Karpas-422 (cell line): Measurements from ENCODE around the gene LILRA6. TPM values are rescaled to one million over a fixed set of nuclear protein-coding genes. Genes with fewer than 3 reads are reported as not detected.
"Not testable (repeated sequence)": the region's sequence is repeated elsewhere in the genome, so short reads cannot be mapped to it uniquely, and the experiment has no call there.

Experiments used
- DNase-seq: peaks from one replicate; pipeline ENCODE4 v3.0.0-alpha.2; 2015
- H2AFZ ChIP-seq: fragments of 200-600 bp; sonication (generic); 2 replicates; pipeline ENCODE4 v1.6.1; 2014; ENCODE audit warnings: antibody characterized with exemption, low read length, mixed read lengths
- H3K27ac ChIP-seq: fragments of 200-600 bp; sonication (generic); 2 replicates; pipeline ENCODE4 v1.5.1; 2014; ENCODE audit warnings: mild to moderate bottlenecking, low read length, moderate library complexity
- H3K27me3 ChIP-seq: fragments of 200-600 bp; sonication (generic); 2 replicates; pipeline ENCODE4 v1.6.1; 2014; ENCODE audit warnings: low read length, mixed read lengths
- H3K36me3 ChIP-seq: fragments of 200-600 bp; sonication (generic); 2 replicates; pipeline ENCODE4 v1.6.1; 2014; ENCODE audit warnings: low read length, mixed read lengths; ENCODE audit not compliant: insufficient read depth
- H3K4me1 ChIP-seq: fragments of 200-600 bp; sonication (generic); 2 replicates; pipeline ENCODE4 v1.6.1; 2014; ENCODE audit warnings: mild to moderate bottlenecking, low read length, mixed read lengths
- H3K4me2 ChIP-seq: fragments of 200-600 bp; sonication (generic); 2 replicates; pipeline ENCODE4 v1.6.1; 2014; ENCODE audit warnings: low read length, low read depth, mild to moderate bottlenecking; ENCODE audit not compliant: poor library complexity, severe bottlenecking
- H3K4me3 ChIP-seq: fragments of 200-600 bp; sonication (generic); 2 replicates; pipeline ENCODE4 v1.5.1; 2014; ENCODE audit warnings: mild to moderate bottlenecking, antibody characterized with exemption, low read length, mixed read lengths
- H3K79me2 ChIP-seq: fragments of 200-600 bp; sonication (generic); 2 replicates; pipeline ENCODE4 v1.6.1; 2014; ENCODE audit warnings: mild to moderate bottlenecking, low read length, mixed read lengths
- H3K9ac ChIP-seq: fragments of 200-600 bp; sonication (generic); 2 replicates; pipeline ENCODE4 v1.6.0; 2014; ENCODE audit warnings: low read length
- H3K9me2 ChIP-seq: fragments of 200-600 bp; sonication (generic), shearing (Covaris generic); replicated peaks from 2 replicates; pipeline ENCODE4 v1.6.0; 2014; ENCODE audit warnings: mild to moderate bottlenecking, low read length, moderate library complexity; ENCODE audit not compliant: insufficient read depth
- H3K9me3 ChIP-seq: fragments of 300-700, 200-600 bp; sonication (generic); 2 replicates; pipeline ENCODE4 v1.6.1; 2014; ENCODE audit warnings: low read length, mixed read lengths
- H4K20me1 ChIP-seq: fragments of 200-600 bp; sonication (generic); 2 replicates; pipeline ENCODE4 v1.6.1; 2014; ENCODE audit warnings: mild to moderate bottlenecking, antibody characterized with exemption, low read length, low read depth; ENCODE audit not compliant: insufficient read depth
- total RNA-seq: library from RNA; depleted of rRNA; stranded (reverse); fragments of >200 nt; shearing (Covaris generic); gene quantifications from 2 replicates; pipeline ENCODE4 v1.2.3, GENCODE V29; 2014; ENCODE audit warnings: low replicate concordance

Gene LILRA6
- total RNA-seq, 1 experiment from 2014 or later = not detected

- H3K27me3 ChIP-seq, H3K9me2 ChIP-seq, H4K20me1 ChIP-seq, H2AFZ ChIP-seq, H3K27ac ChIP-seq, H3K4me3 ChIP-seq, H3K9me3 ChIP-seq, H3K9ac ChIP-seq, DNase-seq, H3K4me2 ChIP-seq: not testable (repeated sequence)
- peaks cover 23% of the 10 kb centered on the region for H3K79me2 ChIP-seq
- H3K4me1 ChIP-seq = peaks cover 17% of the 10 kb centered on the region
- H3K36me3 ChIP-seq = peaks cover 13% of the 10 kb centered on the region; the same call in 1 of the 2 replicates
Observed at GRCh38 chr19:54194463-54194862, 48.1 kb downstream of the LILRA6 start.

- DNase-seq = no peak
- H3K79me2 ChIP-seq = peaks cover 34% of the 10 kb centered on the region
- no peaks in the 10 kb centered on the region for H3K9me3 ChIP-seq
- no peak overlapping the region for H3K4me2 ChIP-seq
- peaks cover 13% of the 10 kb centered on the region; the same call in 1 of the 2 replicates for H3K36me3 ChIP-seq
- H2AFZ ChIP-seq = no peak overlapping the region
- no peaks in the 10 kb centered on the region for H3K9me2 ChIP-seq
- H3K9ac ChIP-seq = 0 out of 2 replicates have a peak overlapping the region, but pooled peaks have one; percentile 15
- H3K27ac ChIP-seq = no peak overlapping the region
- no peaks in the 10 kb centered on the region for H4K20me1 ChIP-seq
- peaks cover 20% of the 10 kb centered on the region for H3K4me1 ChIP-seq
- no peaks in the 10 kb centered on the region for H3K27me3 ChIP-seq
- H3K4me3 ChIP-seq = no peak overlapping the region
Observed at GRCh38 chr19:54193011-54193410, 49.6 kb downstream of the LILRA6 start.

- Histone ChIP-seq H3K27ac (peak overlapping the region; percentile 83), H3K9me3 (no peaks in the 10 kb centered on the region), H3K36me3 (peaks cover 17% of the 10 kb centered on the region; the same call in 1 of the 2 replicates), H3K4me3 (peak overlapping the region; percentile 73), H2AFZ (peak overlapping the region; percentile 38; the same call in 1 of the 2 replicates), H3K4me1 (peaks cover 22% of the 10 kb centered on the region), H3K9ac (peak overlapping the region; percentile 87), H4K20me1 (no peaks in the 10 kb centered on the region), H3K27me3 (no peaks in the 10 kb centered on the region), H3K9me2 (no peaks in the 10 kb centered on the region), H3K79me2 (peaks cover 44% of the 10 kb centered on the region), H3K4me2 (peak overlapping the region; percentile 76)
- no peak for DNase-seq
Observed at GRCh38 chr19:54191811-54192453, 50.7 kb downstream of the LILRA6 start.

- Histone ChIP-seq H4K20me1 (no peaks in the 10 kb centered on the region), H3K9me3 (no peaks in the 10 kb centered on the region), H3K9ac (peak within 1 kb of the TSS; percentile 87), H3K79me2 (peaks cover 47% of the 10 kb centered on the region), H2AFZ (peak within 1 kb of the TSS; percentile 95), H3K4me1 (peaks cover 22% of the 10 kb centered on the region), H3K4me3 (peak within 1 kb of the TSS; percentile 73), H3K27ac (peak within 1 kb of the TSS; percentile 83), H3K9me2 (no peaks in the 10 kb centered on the region), H3K27me3 (no peaks in the 10 kb centered on the region), H3K4me2 (peak within 1 kb of the TSS; percentile 76), H3K36me3 (peaks cover 17% of the 10 kb centered on the region; the same call in 1 of the 2 replicates)
- DNase-seq = peak; percentile 97
Observed at GRCh38 chr19:54191011-54191810, 51.4 kb downstream of the LILRA6 start, which contains the start of gene TSEN34. Gene TSEN34 (plus strand): TSS chr19:54191308. CDS start chr19:54191365, 57 bp downstream.

- Histone ChIP-seq H3K4me1 (peaks cover 22% of the 10 kb centered on the region), H3K36me3 (peaks cover 17% of the 10 kb centered on the region; the same call in 1 of the 2 replicates), H3K9ac (peak overlapping the region; percentile 87), H3K79me2 (peaks cover 47% of the 10 kb centered on the region), H4K20me1 (no peaks in the 10 kb centered on the region), H2AFZ (peak overlapping the region; percentile 95), H3K27ac (peak overlapping the region; percentile 83), H3K9me3 (no peaks in the 10 kb centered on the region), H3K27me3 (no peaks in the 10 kb centered on the region), H3K9me2 (no peaks in the 10 kb centered on the region), H3K4me2 (peak overlapping the region; percentile 76), H3K4me3 (peak overlapping the region; percentile 73)
- peak; percentile 100 for DNase-seq
Observed at GRCh38 chr19:54190503-54191010, 52.0 kb downstream of the LILRA6 start.

GRCh38 chr19:54189735-54190502 lies 52.7 kb downstream of the LILRA6 start:
- H3K4me1 ChIP-seq = peaks cover 22% of the 10 kb centered on the region
- H3K79me2 ChIP-seq = peaks cover 47% of the 10 kb centered on the region
- H3K27me3 ChIP-seq = no peaks in the 10 kb centered on the region
- H3K4me2 ChIP-seq = peak overlapping the region; percentile 90
- H3K9ac ChIP-seq = peak overlapping the region; percentile 90
- H3K9me2 ChIP-seq = no peaks in the 10 kb centered on the region
- H4K20me1 ChIP-seq = no peaks in the 10 kb centered on the region
- DNase-seq = peak; percentile 100
- H3K27ac ChIP-seq = peak overlapping the region; percentile 83
- H2AFZ ChIP-seq = no peak overlapping the region; the same call in 1 of the 2 replicates
- peaks cover 17% of the 10 kb centered on the region; the same call in 1 of the 2 replicates for H3K36me3 ChIP-seq
- no peaks in the 10 kb centered on the region for H3K9me3 ChIP-seq
- H3K4me3 ChIP-seq = peak overlapping the region; percentile 76

GRCh38 chr19:54189145-54189734 lies 53.4 kb downstream of the LILRA6 start, which contains the start of gene MBOAT7:
Gene MBOAT7 (minus strand): TSS chr19:54189580. CDS start chr19:54188508, 1,072 bp downstream.
- no peak for DNase-seq
- Histone ChIP-seq H3K4me1 (peaks cover 22% of the 10 kb centered on the region), H3K27ac (peak within 1 kb of the TSS; percentile 83), H3K4me3 (peak within 1 kb of the TSS; percentile 76), H3K27me3 (no peaks in the 10 kb centered on the region), H3K9me2 (no peaks in the 10 kb centered on the region), H2AFZ (peak within 1 kb of the TSS; percentile 68), H3K9ac (peak within 1 kb of the TSS; percentile 90), H3K9me3 (no peaks in the 10 kb centered on the region), H4K20me1 (no peaks in the 10 kb centered on the region), H3K36me3 (peaks cover 15% of the 10 kb centered on the region; the same call in 1 of the 2 replicates), H3K79me2 (peaks cover 47% of the 10 kb centered on the region), H3K4me2 (peak within 1 kb of the TSS; percentile 90)
